Astrocyte (in vitro differentiated cells and primary cell): Measurements from ENCODE around the gene ENG. TPM values are rescaled to one million over a fixed set of nuclear protein-coding genes. Genes with fewer than 3 reads are reported as not detected.

Experiments
- DNase-seq: peaks from one replicate; pipeline ENCODE4 v3.0.0-alpha.2; 2010; ENCODE audit warnings: low read depth
- FAIRE-seq: peaks from 2 replicates; lab custom pipeline; 2011; peaks lifted over from hg19 to GRCh38; lab: Jason Lieb, UNC
- H2AFZ ChIP-seq: 2 replicates; pipeline ENCODE4 v1.6.0; 2012; ENCODE audit warnings: low read depth, low read length, inconsistent platforms
- H3K27ac ChIP-seq: 2 replicates; pipeline ENCODE4 v1.5.1; 2011; ENCODE audit warnings: low read depth, low read length, inconsistent platforms
- H3K27me3 ChIP-seq: 2 replicates; pipeline ENCODE4 v1.6.0; 2011; ENCODE audit warnings: low read length, inconsistent platforms; ENCODE audit not compliant: insufficient read depth
- H3K36me3 ChIP-seq: 2 replicates; pipeline ENCODE4 v1.5.1; 2011; ENCODE audit warnings: low read length, inconsistent platforms; ENCODE audit not compliant: insufficient read depth
- H3K4me1 ChIP-seq: 2 replicates; pipeline ENCODE4 v1.5.1; 2011; ENCODE audit warnings: low read length, inconsistent platforms; ENCODE audit not compliant: insufficient read depth
- H3K4me2 ChIP-seq: 2 replicates; pipeline ENCODE4 v1.6.0; 2012; ENCODE audit warnings: low read length, inconsistent platforms
- H3K4me3 ChIP-seq: 2 replicates; pipeline ENCODE4 v1.5.1; 2011; ENCODE audit warnings: low read depth, mild to moderate bottlenecking, low read length, inconsistent platforms; ENCODE audit not compliant: insufficient read depth
- H3K79me2 ChIP-seq: 2 replicates; pipeline ENCODE4 v1.6.0; 2012; ENCODE audit warnings: mild to moderate bottlenecking, low read length, inconsistent platforms; ENCODE audit not compliant: insufficient read depth
- H3K9ac ChIP-seq: 2 replicates; pipeline ENCODE4 v1.6.0; 2012; ENCODE audit warnings: mild to moderate bottlenecking, low read length, inconsistent platforms
- H3K9me3 ChIP-seq: 2 replicates; pipeline ENCODE4 v1.5.1; 2012; ENCODE audit warnings: low read depth, mild to moderate bottlenecking, low read length, inconsistent platforms; ENCODE audit not compliant: insufficient read depth
- H4K20me1 ChIP-seq: 2 replicates; pipeline ENCODE4 v1.6.0; 2012; ENCODE audit warnings: low read length, inconsistent platforms; ENCODE audit not compliant: insufficient read depth
- H3K27ac Mint-ChIP-seq: one replicate; pipeline ENCODE4 v1.8.0; 2021; ENCODE audit warnings: mild to moderate bottlenecking, mixed read lengths; ENCODE audit not compliant: unreplicated experiment
- H3K27me3 Mint-ChIP-seq: one replicate; pipeline ENCODE4 v1.8.0; 2021; ENCODE audit warnings: low read depth, mixed read lengths; ENCODE audit not compliant: unreplicated experiment
- H3K36me3 Mint-ChIP-seq: one replicate; pipeline ENCODE4 v1.8.0; 2021; ENCODE audit warnings: low read depth, mixed read lengths; ENCODE audit not compliant: unreplicated experiment
- H3K4me1 Mint-ChIP-seq: one replicate; pipeline ENCODE4 v1.8.0; 2021; ENCODE audit warnings: low read depth, mixed read lengths; ENCODE audit not compliant: unreplicated experiment
- H3K4me3 Mint-ChIP-seq: one replicate; pipeline ENCODE4 v1.8.0; 2021; ENCODE audit warnings: mild to moderate bottlenecking, moderate library complexity, mixed read lengths; ENCODE audit not compliant: unreplicated experiment
- H3K9me3 Mint-ChIP-seq: one replicate; pipeline ENCODE4 v1.8.0; 2021; ENCODE audit warnings: mild to moderate bottlenecking, mixed read lengths; ENCODE audit not compliant: unreplicated experiment
- EZH2 ChIP-seq: IDR thresholded peaks from 2 replicates; pipeline ENCODE4 v1.6.1; 2012; ENCODE audit warnings: mild to moderate bottlenecking, low read length, inconsistent platforms; ENCODE audit not compliant: insufficient read depth
- total RNA-seq: library from RNA; stranded (reverse); gene quantifications from 2 replicates; pipeline ENCODE4 v1.2.1, GENCODE V29; 2021
- TF ChIP-seq, protein P1 (sequence below): IDR thresholded peaks from 2 replicates; pipeline ENCODE4 v1.5.1; 2011; ENCODE audit warnings: low read depth, mild to moderate bottlenecking, inconsistent platforms, low read length, moderate library complexity; ENCODE audit not compliant: insufficient read depth

Gene ENG
- total RNA-seq, 1 donor from 2014 or later, result 1.2 TPM

DNA sequence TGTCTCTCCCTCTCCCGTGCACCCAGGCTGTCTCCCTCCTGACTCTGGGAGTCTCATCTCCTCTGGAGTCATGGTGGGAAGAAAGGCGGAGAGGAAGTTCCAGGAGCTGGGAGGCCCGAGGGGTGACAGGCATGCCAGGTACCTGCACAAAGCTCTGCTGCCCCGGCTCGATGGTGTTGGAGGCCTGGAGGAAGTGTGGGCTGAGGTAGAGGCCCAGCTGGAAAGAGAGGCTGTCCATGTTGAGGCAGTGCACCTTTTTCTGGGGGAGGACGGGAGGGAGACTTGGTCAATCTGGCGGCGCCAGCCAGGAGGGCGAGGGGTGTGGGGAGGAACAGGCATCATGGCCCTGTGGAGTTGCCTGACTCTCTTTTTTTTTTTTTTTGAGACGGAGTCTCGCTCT lies 35.9 kb downstream of the ENG start:
- Histone ChIP-seq H3K4me3 (no peak overlapping the region), H3K4me1 (no peaks in the 10 kb centered on the region), H3K9me3 (no peaks in the 10 kb centered on the region), H3K27ac (no peak overlapping the region), H2AFZ (no peak overlapping the region), H4K20me1 (peaks cover 4% of the 10 kb centered on the region), H3K79me2 (no peaks in the 10 kb centered on the region), H3K36me3 (peaks cover 2% of the 10 kb centered on the region), H3K27me3 (no peaks in the 10 kb centered on the region), H3K9ac (no peak overlapping the region), H3K4me2 (no peak overlapping the region)
- FAIRE-seq, result no peak
- Mint-ChIP-seq H3K4me1 (peaks cover 1% of the 10 kb centered on the region), H3K4me3 (no peak overlapping the region), H3K9me3 (no peaks in the 10 kb centered on the region), H3K27me3 (no peaks in the 10 kb centered on the region), H3K36me3 (peaks cover 12% of the 10 kb centered on the region), H3K27ac (no peak overlapping the region)
- TF ChIP-seq, protein P1, sequence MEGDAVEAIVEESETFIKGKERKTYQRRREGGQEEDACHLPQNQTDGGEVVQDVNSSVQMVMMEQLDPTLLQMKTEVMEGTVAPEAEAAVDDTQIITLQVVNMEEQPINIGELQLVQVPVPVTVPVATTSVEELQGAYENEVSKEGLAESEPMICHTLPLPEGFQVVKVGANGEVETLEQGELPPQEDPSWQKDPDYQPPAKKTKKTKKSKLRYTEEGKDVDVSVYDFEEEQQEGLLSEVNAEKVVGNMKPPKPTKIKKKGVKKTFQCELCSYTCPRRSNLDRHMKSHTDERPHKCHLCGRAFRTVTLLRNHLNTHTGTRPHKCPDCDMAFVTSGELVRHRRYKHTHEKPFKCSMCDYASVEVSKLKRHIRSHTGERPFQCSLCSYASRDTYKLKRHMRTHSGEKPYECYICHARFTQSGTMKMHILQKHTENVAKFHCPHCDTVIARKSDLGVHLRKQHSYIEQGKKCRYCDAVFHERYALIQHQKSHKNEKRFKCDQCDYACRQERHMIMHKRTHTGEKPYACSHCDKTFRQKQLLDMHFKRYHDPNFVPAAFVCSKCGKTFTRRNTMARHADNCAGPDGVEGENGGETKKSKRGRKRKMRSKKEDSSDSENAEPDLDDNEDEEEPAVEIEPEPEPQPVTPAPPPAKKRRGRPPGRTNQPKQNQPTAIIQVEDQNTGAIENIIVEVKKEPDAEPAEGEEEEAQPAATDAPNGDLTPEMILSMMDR, result no peak
- TF ChIP-seq EZH2, result no peak
- no peak for DNase-seq

DNA sequence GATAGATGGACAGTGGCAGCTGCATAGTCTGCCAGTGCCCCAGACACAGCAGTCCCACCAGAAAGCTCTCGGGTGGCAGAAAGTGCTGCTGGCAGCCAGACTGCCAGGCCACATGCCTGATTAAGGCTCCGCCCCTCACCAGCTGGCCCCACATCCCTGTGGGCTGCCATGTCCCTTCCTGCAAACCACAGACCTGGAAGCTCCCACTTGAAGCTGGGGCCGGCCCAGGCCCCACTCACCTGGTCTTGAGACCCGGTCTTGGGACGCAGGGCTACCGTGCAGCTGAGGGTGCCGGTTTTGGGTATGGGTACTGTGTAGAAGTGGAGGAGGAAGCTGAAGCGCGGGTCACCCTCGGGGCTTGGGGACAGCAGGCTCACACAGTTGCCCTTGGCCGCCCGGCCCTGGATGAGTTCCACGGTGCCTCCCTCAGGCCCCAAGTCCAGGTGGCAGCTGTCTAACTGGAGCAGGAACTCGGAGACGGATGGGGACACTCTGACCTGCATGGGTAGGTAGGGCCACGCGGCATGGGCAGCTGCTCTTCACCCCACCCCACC lies 36.5 kb downstream of the ENG start:
- Histone ChIP-seq H3K79me2 (no peaks in the 10 kb centered on the region), H3K9ac (no peak overlapping the region), H4K20me1 (peaks cover 5% of the 10 kb centered on the region), H3K4me1 (no peaks in the 10 kb centered on the region), H3K4me3 (no peak overlapping the region), H2AFZ (no peak overlapping the region), H3K4me2 (no peak overlapping the region), H3K27me3 (no peaks in the 10 kb centered on the region), H3K9me3 (no peaks in the 10 kb centered on the region), H3K36me3 (peaks cover 3% of the 10 kb centered on the region), H3K27ac (no peak overlapping the region)
- Mint-ChIP-seq H3K27ac (no peak overlapping the region), H3K36me3 (peaks cover 12% of the 10 kb centered on the region), H3K9me3 (no peaks in the 10 kb centered on the region), H3K4me3 (no peak overlapping the region), H3K27me3 (no peaks in the 10 kb centered on the region), H3K4me1 (peaks cover 1% of the 10 kb centered on the region)
- FAIRE-seq, result no peak
- no peak for DNase-seq
- TF ChIP-seq, protein P1, result no peak
- TF ChIP-seq EZH2, result no peak

- Mint-ChIP-seq H3K4me3 (no peak overlapping the region), H3K27ac (no peak overlapping the region), H3K9me3 (no peaks in the 10 kb centered on the region), H3K27me3 (no peaks in the 10 kb centered on the region), H3K4me1 (peaks cover 1% of the 10 kb centered on the region), H3K36me3 (peaks cover 12% of the 10 kb centered on the region)
- Histone ChIP-seq H3K9ac (no peak overlapping the region), H3K79me2 (no peaks in the 10 kb centered on the region), H3K36me3 (peaks cover 12% of the 10 kb centered on the region), H4K20me1 (peaks cover 5% of the 10 kb centered on the region), H3K27ac (no peak overlapping the region), H3K27me3 (no peaks in the 10 kb centered on the region), H3K4me1 (no peaks in the 10 kb centered on the region), H3K4me3 (no peak overlapping the region), H3K4me2 (no peak overlapping the region), H3K9me3 (no peaks in the 10 kb centered on the region), H2AFZ (no peak overlapping the region)
- DNase-seq, result no peak
- FAIRE-seq, result no peak
- no peak for TF ChIP-seq EZH2
- TF ChIP-seq, protein P1, result no peak
Observed at GRCh38 chr9:127816728-127817127, 37.7 kb downstream of the ENG start.
